ENCODE data around the gene SCART1. TPM values are rescaled to one million over a fixed set of nuclear protein-coding genes. Genes with fewer than 3 reads are reported as not detected.

SCART1 gene
- total and polyA plus RNA-seq, 7 donors, result 0.08 to 1.8 (median 0.58) TPM

DNA sequence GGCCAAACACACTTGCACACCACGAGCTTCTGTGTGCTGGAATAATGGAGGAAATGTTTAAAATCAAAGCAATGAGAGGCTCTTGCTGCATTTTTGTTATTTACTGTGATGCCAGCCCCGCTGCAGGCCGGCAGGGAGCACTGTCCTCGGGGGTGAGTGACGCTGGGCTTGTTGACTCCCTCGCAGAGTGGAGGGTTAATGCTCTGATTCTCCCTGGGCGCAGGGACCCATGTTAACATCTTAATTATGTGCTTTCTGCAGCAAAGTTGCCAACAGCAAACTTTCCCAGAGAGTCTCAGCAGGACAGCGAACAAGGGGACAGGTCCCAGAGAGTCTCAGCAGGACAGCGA, 22.9 kb downstream of the SCART1 start:
- Histone ChIP-seq H3K4me1 (no peaks in the 10 kb centered on the region), H3K27me3 (ENCODE audit: insufficient read depth in 3 of 3, low read length in 2 of 3) (no peaks in the 10 kb centered on the region), H3K27ac (no peak overlapping the region), H3K36me3 (ENCODE audit: insufficient read depth in 1 of 2, low read depth in 1 of 2) (no peaks in the 10 kb centered on the region), H3K4me3 (no peak overlapping the region), H3K9me3 (no peaks in the 10 kb centered on the region)
- intact Hi-C loops (cut with DNase I), result no loop called here
- TF ChIP-seq, protein P1, sequence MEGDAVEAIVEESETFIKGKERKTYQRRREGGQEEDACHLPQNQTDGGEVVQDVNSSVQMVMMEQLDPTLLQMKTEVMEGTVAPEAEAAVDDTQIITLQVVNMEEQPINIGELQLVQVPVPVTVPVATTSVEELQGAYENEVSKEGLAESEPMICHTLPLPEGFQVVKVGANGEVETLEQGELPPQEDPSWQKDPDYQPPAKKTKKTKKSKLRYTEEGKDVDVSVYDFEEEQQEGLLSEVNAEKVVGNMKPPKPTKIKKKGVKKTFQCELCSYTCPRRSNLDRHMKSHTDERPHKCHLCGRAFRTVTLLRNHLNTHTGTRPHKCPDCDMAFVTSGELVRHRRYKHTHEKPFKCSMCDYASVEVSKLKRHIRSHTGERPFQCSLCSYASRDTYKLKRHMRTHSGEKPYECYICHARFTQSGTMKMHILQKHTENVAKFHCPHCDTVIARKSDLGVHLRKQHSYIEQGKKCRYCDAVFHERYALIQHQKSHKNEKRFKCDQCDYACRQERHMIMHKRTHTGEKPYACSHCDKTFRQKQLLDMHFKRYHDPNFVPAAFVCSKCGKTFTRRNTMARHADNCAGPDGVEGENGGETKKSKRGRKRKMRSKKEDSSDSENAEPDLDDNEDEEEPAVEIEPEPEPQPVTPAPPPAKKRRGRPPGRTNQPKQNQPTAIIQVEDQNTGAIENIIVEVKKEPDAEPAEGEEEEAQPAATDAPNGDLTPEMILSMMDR (IDR thresholded peaks at IDR 0.05), result no peak
- ATAC-seq, result no peak
- DNase-seq, result no peak
- WGBS, 3 donors, result 81 to 86% (median 86%) methylated on average over 9 of the region's 9 CpGs

DNA sequence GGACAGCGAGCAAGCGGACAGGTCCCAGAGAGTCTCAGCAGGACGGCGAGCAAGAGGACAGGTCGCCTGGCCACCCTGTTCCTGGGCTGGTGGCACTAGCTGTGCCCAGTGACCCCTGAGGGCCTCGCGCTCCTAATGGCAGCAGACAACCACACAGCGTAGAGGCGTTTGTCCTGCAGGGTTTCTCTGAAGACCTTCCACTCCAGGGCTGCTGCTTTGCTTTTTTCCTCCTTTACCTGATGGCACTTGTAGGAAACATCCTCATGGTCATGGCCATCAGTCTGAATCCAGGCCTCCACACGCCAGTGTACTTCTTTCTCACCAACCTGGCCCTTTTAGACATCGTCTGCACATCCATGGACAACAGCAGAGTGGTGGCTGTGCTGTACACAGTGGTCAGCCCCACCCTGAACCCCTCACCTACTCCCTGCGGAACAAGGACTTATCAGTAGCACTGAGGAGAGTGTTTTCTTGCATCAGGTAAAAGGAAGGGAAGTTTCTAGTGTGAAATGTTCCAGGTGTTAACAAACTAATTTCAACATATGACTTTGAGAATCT, 27.4 kb downstream of the SCART1 start:
- intact Hi-C loops (cut with DNase I), result no loop called here
- H3K27ac ChIP-seq, result no peak overlapping the region
- ATAC-seq (no peak), DNase-seq (no peak)
- WGBS, 3 donors, result 83 to 90% (median 88%) methylated on average over 10 to 12 of the region's 12 CpGs
- H3K9me3 ChIP-seq, result peaks cover 38% of the 10 kb centered on the region
- H3K27me3 ChIP-seq (ENCODE audit: insufficient read depth in 3 of 3, low read length in 2 of 3), result no peaks in the 10 kb centered on the region
- no peaks in the 10 kb centered on the region for H3K36me3 ChIP-seq (ENCODE audit: insufficient read depth in 1 of 2, low read depth in 1 of 2)
- TF ChIP-seq, protein P1 (IDR thresholded peaks at IDR 0.05), result no peak
- no peak overlapping the region for H3K4me3 ChIP-seq
- H3K4me1 ChIP-seq, result no peaks in the 10 kb centered on the region

DNA sequence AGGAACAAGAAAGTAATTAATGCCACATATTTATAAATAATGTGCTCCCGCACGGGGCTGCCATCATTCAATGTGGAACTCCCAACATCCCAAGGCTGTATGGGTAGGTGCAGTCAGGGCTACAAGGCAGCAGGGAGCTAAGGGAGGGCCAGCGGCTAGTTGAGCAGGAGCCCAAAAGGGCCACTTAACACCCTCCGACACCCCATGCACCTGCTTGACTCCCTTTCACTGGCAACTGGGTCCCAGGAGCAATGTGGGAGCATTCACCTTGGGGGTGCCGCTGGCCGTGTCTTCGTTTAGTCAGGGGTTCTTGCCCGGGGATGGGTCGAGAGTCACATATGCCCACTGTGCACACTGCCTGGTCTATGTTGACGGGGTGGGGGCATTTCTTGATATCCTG, 27.9 kb downstream of the SCART1 start:
- H3K4me3 ChIP-seq, result no peak overlapping the region
- H3K4me1 ChIP-seq, result no peaks in the 10 kb centered on the region
- peaks cover 43% of the 10 kb centered on the region for H3K9me3 ChIP-seq
- H3K27ac ChIP-seq, result no peak overlapping the region
- TF ChIP-seq, protein P1 (IDR thresholded peaks at IDR 0.05), result no peak
- whole genome bisulfite sequencing, 3 donors, result 83 to 90% (median 85%) methylated on average over 10 of the region's 10 CpGs
- no peak for ATAC-seq
- intact Hi-C loops (cut with DNase I), result no loop called here
- H3K36me3 ChIP-seq (ENCODE audit: insufficient read depth in 1 of 2, low read depth in 1 of 2), result no peaks in the 10 kb centered on the region
- H3K27me3 ChIP-seq (ENCODE audit: insufficient read depth in 3 of 3, low read length in 2 of 3), result no peaks in the 10 kb centered on the region
- DNase-seq, result no peak

DNA sequence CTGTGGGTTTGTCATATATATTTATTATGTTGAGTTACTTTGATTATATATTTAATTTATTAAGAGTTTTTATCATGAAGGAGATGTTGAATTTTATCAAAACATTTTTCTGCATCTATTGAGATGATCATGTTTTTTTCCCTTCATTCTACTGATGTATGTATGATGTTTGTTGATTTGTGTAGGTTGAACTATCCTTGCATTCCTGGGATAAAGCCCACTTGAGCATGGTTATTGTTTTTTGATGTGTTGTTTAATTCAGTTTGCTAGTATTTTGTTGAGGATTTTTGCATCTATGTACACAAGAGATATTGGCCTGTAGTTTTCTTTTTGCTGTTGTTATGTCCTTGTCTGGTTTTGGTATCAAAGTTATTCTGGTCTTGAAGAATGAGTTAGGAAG, 31.1 kb downstream of the SCART1 start:
- Histone ChIP-seq H3K4me3 (no peak overlapping the region), H3K27ac (no peak overlapping the region), H3K27me3 (ENCODE audit: insufficient read depth in 3 of 3, low read length in 2 of 3) (no peaks in the 10 kb centered on the region), H3K9me3 (peaks cover 50% of the 10 kb centered on the region), H3K36me3 (ENCODE audit: insufficient read depth in 1 of 2, low read depth in 1 of 2) (no peaks in the 10 kb centered on the region), H3K4me1 (no peaks in the 10 kb centered on the region)
- TF ChIP-seq, protein P1 (IDR thresholded peaks at IDR 0.05), result no peak
- no peak for ATAC-seq
- intact Hi-C loops (cut with DNase I), result no loop called here
- DNase-seq, result no peak

DNA sequence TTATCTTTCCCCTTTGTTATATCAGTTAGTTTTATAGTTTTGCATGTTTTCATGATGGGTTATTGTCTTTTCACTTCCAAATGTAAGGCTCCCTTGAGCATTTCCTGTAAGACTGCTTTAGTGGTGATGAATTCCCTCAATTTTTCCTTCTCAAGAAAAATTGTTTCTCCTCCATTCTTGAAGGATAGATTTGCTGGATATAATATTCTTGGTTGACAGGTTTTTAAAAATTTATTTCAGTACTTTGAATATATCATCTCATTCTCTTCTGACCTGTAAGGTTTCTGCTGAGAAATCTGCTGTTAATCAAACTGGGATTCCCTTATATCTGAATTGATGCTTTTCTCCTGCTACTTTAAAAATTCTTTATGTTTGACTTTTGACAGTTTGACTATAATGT, 33.3 kb downstream of the SCART1 start:
- Histone ChIP-seq H3K27ac (no peak overlapping the region), H3K4me1 (no peaks in the 10 kb centered on the region), H3K9me3 (peaks cover 50% of the 10 kb centered on the region), H3K4me3 (no peak overlapping the region), H3K36me3 (ENCODE audit: insufficient read depth in 1 of 2, low read depth in 1 of 2) (no peaks in the 10 kb centered on the region), H3K27me3 (ENCODE audit: insufficient read depth in 3 of 3, low read length in 2 of 3) (no peaks in the 10 kb centered on the region)
- intact Hi-C loops (cut with DNase I), result no loop called here
- no peak for ATAC-seq
- TF ChIP-seq, protein P1 (IDR thresholded peaks at IDR 0.05), result no peak
- DNase-seq, result no peak
